HG03139 (cell line): ENCODE data around the gene TBCE.

ENCODE experiments used
- ATAC-seq: cut with Tn5 transposase; IDR thresholded peaks from one replicate; pipeline ENCODE4 v1.9.1; 2021; ENCODE audit not compliant: unreplicated experiment

Gene TBCE

GRCh38 chr1:235367000-235367908, at the start of gene TBCE:
Gene TBCE, plus strand, starts transcription at chr1:235367427. Its CDS starts 12,623 bp downstream, at chr1:235380050.
- peak; percentile 100 for ATAC-seq

- ATAC-seq: no peak
These were observed 48.0 kb upstream of the TBCE start for GRCh38 chr1:235319255-235319654.

GRCh38 chr1:235320521-235321179, 46.6 kb upstream of the TBCE start:
- no peak for ATAC-seq

- no peak for ATAC-seq
These were observed 42.9 kb upstream of the TBCE start for GRCh38 chr1:235324296-235324695.

GRCh38 chr1:235325139-235325538, 42.1 kb upstream of the TBCE start:
- ATAC-seq: no peak

- no peak for ATAC-seq
These were observed 41.4 kb upstream of the TBCE start for GRCh38 chr1:235325854-235326253.

GRCh38 chr1:235326719-235327558, 40.3 kb upstream of the TBCE start:
- ATAC-seq: no peak

- ATAC-seq: peak; percentile 4
These were observed 39.5 kb upstream of the TBCE start, which contains the start of gene ARID4B for GRCh38 chr1:235327559-235328270. Gene ARID4B, minus strand, starts transcription at chr1:235328179. Its CDS starts 1,260 bp downstream, at chr1:235326919.

GRCh38 chr1:235328271-235329138, 38.7 kb upstream of the TBCE start, which contains the start of gene GGPS1:
Gene GGPS1, plus strand, starts transcription at chr1:235328570. Its CDS starts 6,695 bp downstream, at chr1:235335265.
- peak; percentile 53 for ATAC-seq

- peak; percentile 24 for ATAC-seq
These were observed 37.9 kb upstream of the TBCE start for GRCh38 chr1:235329139-235329902.

- ATAC-seq: no peak
These were observed 36.3 kb upstream of the TBCE start for GRCh38 chr1:235330918-235331285.

GRCh38 chr1:235331401-235331800, 35.8 kb upstream of the TBCE start:
- ATAC-seq: no peak

GRCh38 chr1:235336903-235337302, 30.3 kb upstream of the TBCE start:
- ATAC-seq: no peak

GRCh38 chr1:235339746-235340145, 27.5 kb upstream of the TBCE start:
- no peak for ATAC-seq

GRCh38 chr1:235341334-235341733, 25.9 kb upstream of the TBCE start:
- ATAC-seq: no peak

GRCh38 chr1:235342039-235342438, 25.2 kb upstream of the TBCE start:
- ATAC-seq: no peak

- no peak for ATAC-seq
These were observed 24.8 kb upstream of the TBCE start for GRCh38 chr1:235342471-235342870.

- no peak for ATAC-seq
These were observed 23.5 kb upstream of the TBCE start for GRCh38 chr1:235343726-235344125.

GRCh38 chr1:235351441-235351840, 15.8 kb upstream of the TBCE start:
- no peak for ATAC-seq
